Aorta (tissue), 5 donors: Measurements from ENCODE around the gene MYH4. TPM values are rescaled to one million over a fixed set of nuclear protein-coding genes. Genes with fewer than 3 reads are reported as not detected.

Experiments used
- ATAC-seq: fragments of 200-7000 bp; cut with Tn5 transposase; one replicate; pipeline ENCODE4 v1.9.1; 2022; ENCODE audit warnings: moderate library complexity; ENCODE audit not compliant: low FRiP score
- DNase-seq, 2 donors: peaks; one replicate each; pipeline ENCODE4 v3.0.0-alpha.2; 2020
- H3K27ac ChIP-seq, 2 donors: one replicate each; pipeline ENCODE4 v1.5.1; 2013; ENCODE audit warnings: low read length in 2 of 2, mild to moderate bottlenecking in 2 of 2, moderate library complexity in 2 of 2, control low read depth in 1 of 2, inconsistent platforms in 1 of 2, low read depth in 1 of 2
- H3K27me3 ChIP-seq, 2 donors: one replicate each; pipeline ENCODE4 v1.6.1; 2013; ENCODE audit warnings: control low read depth in 1 of 2, low read length in 1 of 2, mild to moderate bottlenecking in 1 of 2, moderate library complexity in 1 of 2; ENCODE audit not compliant: insufficient read depth in 2 of 2, control insufficient read depth in 1 of 2
- H3K36me3 ChIP-seq, 2 donors: one replicate each; pipeline ENCODE4 v1.6.1; 2013; ENCODE audit warnings: control low read depth in 1 of 2, low read length in 1 of 2, mild to moderate bottlenecking in 1 of 2; ENCODE audit not compliant: insufficient read depth in 2 of 2, control insufficient read depth in 1 of 2
- H3K4me1 ChIP-seq, 2 donors: one replicate each; pipeline ENCODE4 v1.6.1; 2013; ENCODE audit warnings: low read length in 2 of 2, control low read depth in 1 of 2, mild to moderate bottlenecking in 1 of 2, moderate library complexity in 1 of 2; ENCODE audit not compliant: insufficient read depth in 2 of 2, control insufficient read depth in 1 of 2
- H3K4me3 ChIP-seq, 2 donors: one replicate each; pipeline ENCODE4 v1.5.1; 2013; ENCODE audit warnings: low read length in 2 of 2, control low read depth in 1 of 2, mild to moderate bottlenecking in 1 of 2
- H3K9me3 ChIP-seq: one replicate; pipeline ENCODE4 v1.6.1; 2013; ENCODE audit warnings: mild to moderate bottlenecking, low read length; ENCODE audit not compliant: control insufficient read depth
- WGBS, 2 donors: extraction: QIAGEN DNeasy Blood & Tissue Kit; methylation state at CpG; one replicate each; pipeline ENCODE4 v1.1.7; 2013; 5-methylcytosine and 5-hydroxymethylcytosine counted together
- intact Hi-C, 2 donors: fragments of 100-400 bp; cut with DNase I; formaldehyde crosslinking; loops; one replicate each; pipeline versions ENCODE4 v1.14.2 to v1.15.0; 2022
- polyA plus RNA-seq, 2 donors: library from polyadenylated mRNA; stranded (reverse); fragments of 200-250 nt; gene quantifications; one replicate each; pipeline ENCODE4 v1.2.3, GENCODE V29; 2013
- total RNA-seq, 2 donors: library from RNA; stranded (reverse); fragmentation: NEBNext Ultra II Directional; extraction: Animal tissue kit (Norgen Biotek cat#: 25700); gene quantifications; one replicate each; pipeline ENCODE4 v1.2.1, GENCODE V29; 2021
- donor health status: healthy with polysubstance abuse.
- donor health status: Bipolar disorder and iron deficiency.
- donor health status: DM: no; HTN: no; CAD: no.
- donor health status: DM: no; HTN: no; CAD: no.
- donor health status: DM: yes; HTN: yes; CAD: no.

The MYH4 gene
- total and polyA plus RNA-seq, 4 donors = not detected

DNA sequence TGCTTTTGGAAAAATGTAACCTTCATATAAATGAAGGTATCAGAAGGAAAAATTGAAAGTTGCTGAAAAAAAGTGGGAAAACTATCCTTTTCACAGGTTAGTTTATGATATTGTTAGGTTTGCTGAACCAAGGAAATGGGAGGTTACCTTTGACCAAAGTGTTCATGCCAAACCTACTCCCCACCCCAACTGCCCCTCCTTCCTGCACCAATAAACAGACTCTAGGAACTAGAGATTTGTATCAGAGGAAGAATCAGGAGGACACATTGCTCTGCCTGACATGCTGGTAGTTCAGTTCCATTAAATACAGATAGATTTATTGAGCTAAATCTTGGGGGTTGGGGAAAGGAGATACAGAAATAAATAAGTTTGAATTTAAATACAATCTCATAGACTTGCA is 65.8 kb downstream of the MYH4 start:
- no peak for ATAC-seq
- Histone ChIP-seq H3K4me1 (no peaks in the 10 kb centered on the region), H3K9me3 (no peaks in the 10 kb centered on the region), H3K36me3 (no peaks in the 10 kb centered on the region), H3K27me3 (no peaks in the 10 kb centered on the region), H3K4me3 (no peak overlapping the region), H3K27ac (no peak overlapping the region)
- no peak for DNase-seq
- intact Hi-C loops = no loop called here

DNA sequence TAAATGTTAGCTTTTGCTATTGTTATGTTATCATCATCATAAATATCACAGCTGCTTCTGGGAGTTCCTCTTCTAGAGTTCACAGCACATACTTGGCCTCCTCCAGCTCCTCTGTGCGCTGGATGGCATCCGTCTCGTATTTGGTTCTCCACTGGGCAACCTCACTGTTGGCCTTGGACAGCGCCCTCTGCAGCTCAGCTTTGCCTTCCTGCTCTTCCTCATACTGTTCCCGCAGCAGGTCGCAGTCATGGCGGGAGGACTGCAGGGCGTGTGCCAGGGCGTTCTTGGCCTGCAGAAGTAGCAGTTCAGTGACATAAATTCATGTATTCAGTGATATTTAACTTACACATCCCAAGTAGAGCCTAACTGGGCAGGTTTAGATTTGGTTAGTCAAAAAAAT is 71.0 kb downstream of the MYH4 start:
- Histone ChIP-seq H3K4me1 (no peaks in the 10 kb centered on the region), H3K4me3 (no peak overlapping the region), H3K27ac (no peak overlapping the region), H3K36me3 (no peaks in the 10 kb centered on the region), H3K9me3 (peaks cover 1% of the 10 kb centered on the region), H3K27me3 (no peaks in the 10 kb centered on the region)
- 71 to 79% methylated on average over 9 of the region's 9 CpGs for WGBS, 2 donors
- ATAC-seq (no peak), DNase-seq (no peak)
- intact Hi-C loops = no loop called here

DNA sequence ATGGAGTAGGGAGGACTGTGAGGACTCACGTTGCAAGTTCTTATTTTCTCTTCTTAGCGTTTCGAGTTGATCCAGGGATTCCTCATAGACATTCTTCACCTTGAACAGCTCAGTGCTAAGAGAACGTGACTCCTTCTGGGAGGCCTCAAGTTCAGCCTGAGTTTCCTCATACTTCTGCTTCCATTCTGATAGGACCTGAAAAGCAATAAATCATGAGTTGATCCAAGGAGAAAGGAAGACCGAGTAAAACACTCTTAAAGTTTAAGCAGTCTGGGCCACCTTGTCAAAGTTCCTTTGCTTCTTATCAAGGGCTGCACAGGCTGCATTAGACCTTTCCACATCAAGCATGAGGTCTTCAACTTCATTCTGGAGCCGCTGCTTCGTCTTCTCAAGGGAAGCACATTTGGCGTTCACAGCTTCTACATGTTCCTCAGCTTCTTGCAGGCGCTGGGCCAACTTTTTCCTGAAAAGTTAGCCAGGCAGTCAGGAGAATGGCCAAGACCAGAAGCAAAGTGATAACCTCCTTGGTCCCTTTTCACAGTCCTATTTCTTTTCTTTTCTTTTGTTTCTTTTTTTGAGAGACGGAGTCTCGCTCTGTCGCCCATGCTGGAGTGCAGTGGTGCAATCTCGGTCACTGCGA is 72.7 kb downstream of the MYH4 start:
- no peaks in the 10 kb centered on the region for H3K27me3 ChIP-seq
- no peak overlapping the region for H3K4me3 ChIP-seq
- no peaks in the 10 kb centered on the region for H3K36me3 ChIP-seq
- 65 to 68% methylated on average over 14 of the region's 14 CpGs for WGBS, 2 donors
- no peak for DNase-seq
- ATAC-seq = no peak
- H3K4me1 ChIP-seq = no peaks in the 10 kb centered on the region
- H3K27ac ChIP-seq = no peak overlapping the region
- intact Hi-C loops = no loop called here
- peaks cover 1% of the 10 kb centered on the region for H3K9me3 ChIP-seq

DNA sequence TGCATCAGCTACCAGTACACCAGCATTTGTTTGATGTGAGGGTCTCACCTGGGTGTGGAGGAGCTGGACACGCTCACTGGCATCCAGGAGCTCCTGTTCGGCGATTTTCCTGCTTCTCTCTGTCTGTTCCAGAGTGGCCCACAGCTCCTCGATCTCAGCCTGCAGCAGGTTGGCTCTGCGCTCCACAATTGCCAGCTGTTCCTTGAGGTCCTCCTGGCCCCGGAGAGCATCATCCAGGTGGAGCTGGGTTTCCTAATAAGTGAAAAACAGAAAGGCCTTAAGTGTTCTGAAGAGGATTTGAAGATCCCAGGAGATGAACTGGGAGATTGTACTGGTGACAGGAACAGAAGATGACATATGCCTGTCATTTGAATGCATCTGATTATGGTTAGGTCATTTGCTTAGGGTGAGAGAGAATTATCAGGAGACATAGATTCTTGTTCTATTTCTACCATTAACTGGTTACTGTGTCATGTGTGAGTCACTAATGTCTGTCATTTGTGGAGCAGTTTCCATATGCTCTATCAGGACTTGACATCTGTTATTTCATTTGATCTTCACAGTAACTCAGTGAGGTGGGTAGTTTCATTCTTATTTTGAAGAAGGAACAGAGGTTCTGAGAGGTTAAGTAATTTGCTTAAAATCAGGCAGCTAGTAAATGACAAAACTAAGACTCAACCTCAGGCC is 75.0 kb downstream of the MYH4 start:
- no peak for ATAC-seq
- Histone ChIP-seq H3K4me3 (no peak overlapping the region), H3K27me3 (no peaks in the 10 kb centered on the region), H3K36me3 (no peaks in the 10 kb centered on the region), H3K4me1 (no peaks in the 10 kb centered on the region), H3K9me3 (peaks cover 1% of the 10 kb centered on the region), H3K27ac (no peak overlapping the region)
- DNase-seq = no peak
- intact Hi-C loops = no loop called here
- 73 to 82% methylated on average over 6 of the region's 6 CpGs for whole genome bisulfite sequencing, 2 donors

Other genes with a start within 250 kb of the MYH4 start
- not detected for gene MYH13, start 96.6 kb downstream of the MYH4 start, total RNA-seq
- gene MYH13, start 96.6 kb downstream of the MYH4 start, polyA plus RNA-seq = not detected
- gene MYH8, start 47.6 kb downstream of the MYH4 start, total RNA-seq = not detected
- gene MYH8, start 47.6 kb downstream of the MYH4 start, polyA plus RNA-seq = not detected
- not detected for gene MYH1, start 49.0 kb upstream of the MYH4 start, total RNA-seq
- gene MYH1, start 49.0 kb upstream of the MYH4 start, polyA plus RNA-seq = under 1 TPM in 1 of 2 donors, not detected in 1; 0.10 TPM
- gene MYH2, start 80.1 kb upstream of the MYH4 start, total RNA-seq = not detected
- gene MYH2, start 80.1 kb upstream of the MYH4 start, polyA plus RNA-seq = under 1 TPM in 1 of 2 donors, not detected in 1; 0.05 TPM
- 1 to 10 TPM; 4.4 to 5.6 TPM for gene MYH3, start 187.8 kb upstream of the MYH4 start, total RNA-seq
- gene MYH3, start 187.8 kb upstream of the MYH4 start, polyA plus RNA-seq = 1 to 10 TPM; 1.1 to 9.5 TPM
- 10 to 100 TPM; 22.8 to 24.4 TPM for gene SCO1, start 228.0 kb upstream of the MYH4 start, total RNA-seq
- 10 to 100 TPM in 1 of 2 donors, 1 to 10 TPM in 1; 9.5 to 10.1 TPM for gene SCO1, start 228.0 kb upstream of the MYH4 start, polyA plus RNA-seq
- gene ADPRM, start 228.0 kb upstream of the MYH4 start, total RNA-seq = 10 to 100 TPM; 10.3 to 14.1 TPM
- gene ADPRM, start 228.0 kb upstream of the MYH4 start, polyA plus RNA-seq = 10 to 100 TPM in 1 of 2 donors, 1 to 10 TPM in 1; 8.9 to 12.1 TPM